ENCODE measurements around the gene RALGPS2. TPM values are rescaled to one million over a fixed set of nuclear protein-coding genes. Genes with fewer than 3 reads are reported as not detected.
A peak's percentile ranks its signal among the peaks of the same experiment; 100 is the strongest.

The RALGPS2 gene
- total and polyA plus RNA-seq, 2 of the 13 experiments (the other 11 are each of a cell fraction or from before 2014, with no cell fraction given): 15.6 to 36.0 TPM

DNA sequence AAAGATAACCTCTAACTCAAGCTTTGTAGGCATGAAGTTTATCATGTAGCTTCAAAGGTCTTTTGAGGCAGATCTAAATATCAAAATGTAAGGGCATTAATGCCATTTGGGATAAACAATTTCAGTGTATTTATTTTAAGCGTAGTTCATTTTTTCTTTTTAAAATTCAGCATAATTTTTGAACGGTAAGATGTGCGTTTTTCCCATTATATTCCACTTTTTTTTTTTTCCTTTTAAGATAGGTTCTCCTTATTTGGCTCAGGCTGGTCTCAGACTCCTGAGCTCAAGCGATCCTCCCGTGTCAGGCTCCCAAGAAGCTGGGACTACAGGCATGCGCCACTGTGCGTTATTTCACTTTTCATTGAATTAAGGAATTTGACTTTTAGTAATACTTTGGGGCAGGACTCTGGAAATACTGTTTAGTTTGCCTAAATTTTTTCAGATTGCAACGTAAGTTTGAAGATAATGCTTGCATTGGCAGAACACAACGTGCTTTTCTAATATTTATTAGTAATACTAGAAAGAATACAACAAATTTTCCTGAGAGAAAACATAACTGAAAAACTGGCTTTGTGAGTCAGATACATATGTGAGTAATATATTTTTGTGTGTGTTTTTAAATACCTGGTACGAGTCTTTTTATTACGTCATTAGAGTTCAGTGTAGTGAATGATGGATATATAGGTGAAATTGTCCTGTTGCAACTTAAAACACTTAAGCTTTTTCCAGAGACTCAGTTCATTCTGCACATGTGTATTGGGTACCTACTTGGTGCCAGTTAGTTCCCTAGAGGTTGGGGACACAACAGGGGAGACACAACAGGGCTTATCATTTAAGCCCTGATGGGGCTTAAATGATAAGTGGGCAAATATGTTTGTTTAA, 2.2 kb downstream of the RALGPS2 start (continued):
- TF ChIP-seq SMYD3 (CRISPR knock-in tag; IDR thresholded peaks at IDR 0.05): no peak
- no peak for TF ChIP-seq HOXA3 (CRISPR knock-in tag; IDR thresholded peaks at IDR 0.05)
- TF ChIP-seq THAP11 (CRISPR knock-in tag; IDR thresholded peaks at IDR 0.05): no peak
- 0 out of 4 replicates have a peak, but pooled peaks of 1 of the 2 experiments have one; percentile 6 for TF ChIP-seq HMGXB4 (CRISPR knock-in tag; IDR thresholded peaks at IDR 0.05; ENCODE audit: borderline replicate concordance in 1 of 2, low read depth in 1 of 2)
- TF ChIP-seq PRPF4 (IDR thresholded peaks at IDR 0.05; ENCODE audit: low read depth, low read length, poor library complexity, severe bottlenecking): peak; percentile 54
- TF ChIP-seq KDM1A (CRISPR knock-in tag; IDR thresholded peaks at IDR 0.05): no peak
- TF ChIP-seq, protein P1, sequence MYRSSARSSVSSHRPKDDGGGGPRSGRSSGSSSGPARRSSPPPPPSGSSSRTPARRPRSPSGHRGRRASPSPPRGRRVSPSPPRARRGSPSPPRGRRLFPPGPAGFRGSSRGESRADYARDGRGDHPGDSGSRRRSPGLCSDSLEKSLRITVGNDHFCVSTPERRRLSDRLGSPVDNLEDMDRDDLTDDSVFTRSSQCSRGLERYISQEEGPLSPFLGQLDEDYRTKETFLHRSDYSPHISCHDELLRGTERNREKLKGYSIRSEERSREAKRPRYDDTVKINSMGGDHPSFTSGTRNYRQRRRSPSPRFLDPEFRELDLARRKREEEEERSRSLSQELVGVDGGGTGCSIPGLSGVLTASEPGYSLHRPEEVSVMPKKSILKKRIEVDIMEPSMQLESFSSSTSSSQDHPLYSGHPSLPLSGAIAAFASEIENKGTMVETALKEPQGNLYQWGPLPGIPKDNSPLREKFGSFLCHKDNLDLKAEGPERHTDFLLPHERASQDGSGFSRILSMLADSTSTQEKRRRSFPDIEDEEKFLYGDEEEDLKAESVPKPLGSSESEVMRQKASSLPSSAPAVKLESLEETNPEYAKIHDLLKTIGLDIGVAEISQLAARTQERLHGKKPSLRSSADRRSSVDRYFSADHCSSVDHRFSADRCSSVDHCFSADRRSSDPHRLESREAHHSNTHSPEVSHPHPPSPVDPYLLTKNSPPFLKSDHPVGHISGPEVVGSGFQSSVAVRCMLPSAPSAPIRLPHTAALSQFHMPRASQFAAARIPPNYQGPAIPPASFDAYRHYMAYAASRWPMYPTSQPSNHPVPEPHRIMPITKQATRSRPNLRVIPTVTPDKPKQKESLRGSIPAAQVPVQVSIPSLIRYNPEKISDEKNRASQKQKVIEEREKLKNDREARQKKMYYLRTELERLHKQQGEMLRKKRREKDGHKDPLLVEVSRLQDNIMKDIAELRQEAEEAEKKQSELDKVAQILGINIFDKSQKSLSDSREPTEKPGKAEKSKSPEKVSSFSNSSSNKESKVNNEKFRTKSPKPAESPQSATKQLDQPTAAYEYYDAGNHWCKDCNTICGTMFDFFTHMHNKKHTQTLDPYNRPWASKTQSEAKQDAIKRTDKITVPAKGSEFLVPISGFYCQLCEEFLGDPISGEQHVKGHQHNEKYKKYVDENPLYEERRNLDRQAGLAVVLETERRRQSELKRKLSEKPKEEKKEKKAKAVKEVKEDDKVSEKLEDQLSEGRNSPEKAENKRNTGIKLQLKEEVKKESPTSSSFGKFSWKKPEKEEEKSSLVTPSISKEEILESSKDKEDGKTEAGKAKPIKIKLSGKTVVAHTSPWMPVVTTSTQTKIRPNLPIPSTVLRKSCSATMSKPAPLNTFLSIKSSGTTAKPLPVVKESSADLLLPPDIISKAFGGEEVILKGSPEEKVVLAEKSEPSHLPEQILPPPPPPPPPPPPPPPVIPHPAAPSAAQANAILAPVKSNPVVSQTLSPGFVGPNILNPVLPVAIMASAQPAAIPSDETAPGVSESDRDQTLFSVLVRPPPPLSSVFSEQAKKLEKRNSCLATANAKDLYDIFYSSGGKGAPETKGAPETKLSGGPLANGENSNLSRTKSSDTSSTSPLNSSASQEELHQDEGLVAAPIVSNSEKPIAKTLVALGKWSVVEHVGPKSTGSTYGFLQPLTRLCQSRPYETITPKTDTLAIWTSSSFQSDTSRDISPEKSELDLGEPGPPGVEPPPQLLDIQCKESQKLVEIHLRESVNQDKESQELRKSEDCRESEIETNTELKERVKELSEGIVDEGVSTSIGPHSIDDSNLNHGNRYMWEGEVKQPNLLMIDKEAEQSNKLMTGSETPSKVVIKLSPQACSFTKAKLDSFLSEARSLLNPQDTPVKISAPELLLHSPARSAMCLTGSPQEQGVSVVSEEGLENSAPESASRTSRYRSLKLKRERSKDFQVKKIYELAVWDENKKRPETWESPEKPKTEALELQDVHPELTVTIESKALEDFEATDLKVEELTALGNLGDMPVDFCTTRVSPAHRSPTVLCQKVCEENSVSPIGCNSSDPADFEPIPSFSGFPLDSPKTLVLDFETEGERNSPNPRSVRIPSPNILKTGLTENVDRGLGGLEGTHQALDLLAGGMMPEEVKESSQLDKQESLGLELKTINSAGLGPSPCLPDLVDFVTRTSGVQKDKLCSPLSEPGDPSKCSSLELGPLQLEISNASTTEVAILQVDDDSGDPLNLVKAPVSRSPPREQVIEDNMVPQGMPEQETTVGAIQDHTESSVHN (CRISPR knock-in tag; IDR thresholded peaks at IDR 0.05): no peak

Measured in HepG2 (cell line).